GM12878 (cell line): ENCODE data around the gene AGBL4.

Experiments used
- CTCF ChIP-seq, 3 experiments: IDR thresholded peaks in 2 of 3; conservative IDR thresholded peaks in 1 of 3; 2 replicates each; pipeline ENCODE4 v1.5.1; 2011; ENCODE audit warnings: low read depth in 3 of 3, low read length in 3 of 3, mild to moderate bottlenecking in 3 of 3, control low read depth in 2 of 3, moderate library complexity in 2 of 3, inconsistent platforms in 1 of 3, mixed read lengths in 1 of 3; ENCODE audit not compliant: control insufficient read depth in 2 of 3, insufficient read depth in 1 of 3; ENCODE audit errors: extremely low read depth in 1 of 3
- EP300 ChIP-seq, 2 experiments: fragments of 150-350 bp in 1 of 2; IDR thresholded peaks; 2 replicates each; pipeline ENCODE4 v1.6.1; 2011 to 2012; ENCODE audit warnings: low read depth in 2 of 2, low read length in 2 of 2, borderline replicate concordance in 1 of 2, improper control_type of control experiment in 1 of 2, inconsistent platforms in 1 of 2; ENCODE audit not compliant: control insufficient read depth in 1 of 2
- POLR2AphosphoS5 ChIP-seq: IDR thresholded peaks from 2 replicates; pipeline ENCODE4 v1.6.1; 2011; ENCODE audit warnings: mild to moderate bottlenecking, low read length, inconsistent platforms

GRCh38 chr1:48640836-48641492 is 1382.8 kb downstream of the AGBL4 start:
- TF ChIP-seq CTCF (IDR thresholded peaks at IDR 0.05 in 2 of 3, conservative IDR thresholded peaks at IDR 0.05 in 1 of 3; ENCODE audit: control insufficient read depth in 2 of 3, extremely low read depth in 1 of 3, insufficient read depth in 1 of 3, low read depth in 3 of 3, low read length in 3 of 3): no peak
- TF ChIP-seq POLR2AphosphoS5: no peak
- TF ChIP-seq EP300 (IDR thresholded peaks at IDR 0.05; ENCODE audit: borderline replicate concordance in 1 of 2, control insufficient read depth in 1 of 2, low read depth in 2 of 2, low read length in 2 of 2): no peak
